ENCODE data around the gene ATP5MK. TPM values are rescaled to one million over a fixed set of nuclear protein-coding genes. Genes with fewer than 3 reads are reported as not detected.
"Not testable (repeated sequence)": the region's sequence is repeated elsewhere in the genome, so short reads cannot be mapped to it uniquely, and the experiment has no call there.

Gene ATP5MK
- total and polyA plus RNA-seq, 9 donors, result 133 to 386 (median 193) TPM

DNA sequence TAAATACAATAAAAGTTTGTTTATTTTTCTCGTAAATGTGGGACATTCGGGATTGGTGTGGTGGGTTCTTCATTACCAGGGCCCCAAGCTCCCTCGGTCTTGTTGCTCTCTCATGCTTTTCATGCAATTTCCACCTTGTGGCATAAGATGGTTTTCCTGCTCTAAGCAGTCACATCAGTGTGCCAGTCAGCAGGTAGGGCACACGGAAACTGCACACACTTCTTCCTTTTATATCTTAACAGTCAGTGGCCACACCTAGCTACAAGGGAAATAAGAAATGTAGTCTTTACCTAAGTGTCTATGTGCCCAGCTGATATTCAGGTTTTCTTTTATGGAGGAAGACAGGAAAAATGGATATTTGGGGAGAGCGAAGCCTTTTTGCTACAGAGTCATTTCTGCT, 22.0 kb downstream of the ATP5MK start:
- Histone ChIP-seq H3K4me3 (no peak overlapping the region), H3K4me1 (ENCODE audit: insufficient read depth) (peaks cover 3% of the 10 kb centered on the region), H3K27ac (no peak overlapping the region), H3K27me3 (no peaks in the 10 kb centered on the region), H3K36me3 (no peaks in the 10 kb centered on the region), H3K9me3 (no peaks in the 10 kb centered on the region)
- no peak for DNase-seq
- intact Hi-C loops (cut with DNase I), result no loop called here
- 93 to 95% (median 94%) methylated on average over 5 of the region's 5 CpGs for WGBS, 3 donors
- TF ChIP-seq CTCF (IDR thresholded peaks at IDR 0.05) (no peak), POLR2A (IDR thresholded peaks at IDR 0.05) (no peak), EP300 (IDR thresholded peaks at IDR 0.05) (no peak)

- H3K4me1 ChIP-seq (ENCODE audit: insufficient read depth), result peaks cover 5% of the 10 kb centered on the region
- H3K27ac ChIP-seq, result no peak overlapping the region
- H3K36me3 ChIP-seq, result no peaks in the 10 kb centered on the region
- no peak overlapping the region for H3K4me3 ChIP-seq
- no peaks in the 10 kb centered on the region for H3K9me3 ChIP-seq
- WGBS, 3 donors, result 82 to 88% (median 85%) methylated on average over 3 of the region's 3 CpGs
- DNase-seq, result no peak
- intact Hi-C loops (cut with DNase I), result no loop called here
- no peak for TF ChIP-seq POLR2A (IDR thresholded peaks at IDR 0.05)
- TF ChIP-seq CTCF (IDR thresholded peaks at IDR 0.05), result no peak
- no peak for TF ChIP-seq EP300 (IDR thresholded peaks at IDR 0.05)
- no peaks in the 10 kb centered on the region for H3K27me3 ChIP-seq
Observed at GRCh38 chr10:103373544-103373943, 22.7 kb downstream of the ATP5MK start.

GRCh38 chr10:103367782-103368518, 28.3 kb downstream of the ATP5MK start, which contains the start of gene TAF5:
TAF5 (plus strand) TSS chr10:103367976; CDS start chr10:103367990, 14 bp downstream.
- peak within 1 kb of the TSS; percentile 61 for H3K4me3 ChIP-seq
- peak; percentile 89 to 92 (median 90) for DNase-seq
- WGBS, 3 donors, result 0 to 1% (median 0%) methylated on average over 45 to 81 of the region's 81 CpGs
- H3K9me3 ChIP-seq, result no peaks in the 10 kb centered on the region
- TF ChIP-seq CTCF (IDR thresholded peaks at IDR 0.05) (peak in 2 of 3 donors; percentile 9 to 43), EP300 (IDR thresholded peaks at IDR 0.05) (no peak), POLR2A (IDR thresholded peaks at IDR 0.05) (peak; percentile 92)
- no peaks in the 10 kb centered on the region for H3K36me3 ChIP-seq
- no peaks in the 10 kb centered on the region for H3K27me3 ChIP-seq
- H3K27ac ChIP-seq, result peak within 1 kb of the TSS; percentile 51 to 76
- intact Hi-C loops (cut with DNase I), result no loop called here
- H3K4me1 ChIP-seq (ENCODE audit: insufficient read depth), result peaks cover 5% of the 10 kb centered on the region

GRCh38 chr10:103367379-103367781, 28.9 kb downstream of the ATP5MK start:
- Histone ChIP-seq H3K27ac (peak overlapping the region in 1 of 2 donors; percentile 76), H3K4me1 (ENCODE audit: insufficient read depth) (peaks cover 5% of the 10 kb centered on the region), H3K27me3 (no peaks in the 10 kb centered on the region), H3K4me3 (peak overlapping the region; percentile 61), H3K36me3 (no peaks in the 10 kb centered on the region), H3K9me3 (no peaks in the 10 kb centered on the region)
- intact Hi-C loops (cut with DNase I), result no loop called here
- peak in 1 of 5 donors; percentile 26 for DNase-seq
- TF ChIP-seq POLR2A (IDR thresholded peaks at IDR 0.05) (no peak), EP300 (IDR thresholded peaks at IDR 0.05) (no peak), CTCF (IDR thresholded peaks at IDR 0.05) (no peak)
- 37 to 59% (median 53%) methylated on average over 10 of the region's 10 CpGs for WGBS, 3 donors

- WGBS, 3 donors, result 89 to 91% (median 89%) methylated on average over 9 of the region's 9 CpGs
- intact Hi-C loops (cut with DNase I); H3K4me3 ChIP-seq; H3K27ac ChIP-seq; H3K36me3 ChIP-seq; H3K9me3 ChIP-seq; H3K27me3 ChIP-seq; H3K4me1 ChIP-seq (ENCODE audit: insufficient read depth): not testable (repeated sequence)
- peak in 1 of 5 donors; percentile 4 for DNase-seq
Observed at GRCh38 chr10:103360791-103361190, 35.5 kb downstream of the ATP5MK start.

DNA sequence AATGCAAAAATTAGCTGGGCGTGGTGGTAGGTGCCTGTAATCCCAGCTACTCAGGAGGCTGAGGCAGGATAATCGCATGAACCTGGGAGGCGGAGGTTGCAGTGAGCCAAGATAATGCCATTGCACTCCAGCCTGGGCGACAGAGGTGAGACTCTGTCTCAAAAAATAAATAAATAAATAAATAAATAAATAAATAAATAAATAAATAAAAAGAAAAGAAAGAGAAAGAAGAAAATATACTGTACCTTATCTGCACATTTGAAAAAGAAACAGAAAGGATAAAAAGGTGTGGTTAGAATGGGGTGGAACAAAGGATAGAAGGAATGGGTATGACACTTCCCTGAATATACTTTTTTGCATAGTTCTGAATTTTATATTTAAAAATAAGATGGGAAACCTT, 36.8 kb downstream of the ATP5MK start:
- H3K4me3 ChIP-seq; H3K4me1 ChIP-seq (ENCODE audit: insufficient read depth); intact Hi-C loops (cut with DNase I); H3K9me3 ChIP-seq; H3K27ac ChIP-seq; H3K27me3 ChIP-seq; H3K36me3 ChIP-seq; DNase-seq: not testable (repeated sequence)
- 94 to 96% (median 94%) methylated on average over 4 of the region's 4 CpGs for WGBS, 3 donors

Data from ovary (tissue), 9 donors.